HG02970 (cell line): ENCODE measurements around the gene CBR1.
"Not testable (repeated sequence)": the region's sequence is repeated elsewhere in the genome, so short reads cannot be mapped to it uniquely, and the experiment has no call there.

Experiments used
- ATAC-seq: cut with Tn5 transposase; IDR thresholded peaks from one replicate; pipeline ENCODE4 v1.9.1; 2021; ENCODE audit warnings: mild to moderate bottlenecking, moderate library complexity, moderate number of reproducible peaks; ENCODE audit not compliant: unreplicated experiment, low FRiP score

Gene CBR1

DNA sequence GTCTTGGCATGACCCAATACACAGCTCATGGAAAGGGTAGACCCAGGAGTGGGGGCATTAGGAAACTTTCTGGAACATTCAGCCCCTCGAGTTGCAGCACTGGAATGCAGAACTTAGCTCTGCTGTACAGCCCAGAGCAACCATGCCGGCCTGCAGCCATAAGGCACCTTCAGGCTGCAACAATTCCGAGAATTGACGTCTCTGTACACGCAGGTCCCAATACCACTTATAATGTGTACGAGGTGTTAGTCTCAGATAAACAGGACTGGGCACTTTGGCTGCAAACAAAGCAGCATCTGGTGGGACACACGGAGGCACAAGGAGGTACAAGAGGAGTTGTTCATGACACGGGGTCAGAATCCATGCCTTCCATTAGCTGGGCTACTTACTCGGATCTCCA, 7.9 kb downstream of the CBR1 start:
- ATAC-seq = no peak

DNA sequence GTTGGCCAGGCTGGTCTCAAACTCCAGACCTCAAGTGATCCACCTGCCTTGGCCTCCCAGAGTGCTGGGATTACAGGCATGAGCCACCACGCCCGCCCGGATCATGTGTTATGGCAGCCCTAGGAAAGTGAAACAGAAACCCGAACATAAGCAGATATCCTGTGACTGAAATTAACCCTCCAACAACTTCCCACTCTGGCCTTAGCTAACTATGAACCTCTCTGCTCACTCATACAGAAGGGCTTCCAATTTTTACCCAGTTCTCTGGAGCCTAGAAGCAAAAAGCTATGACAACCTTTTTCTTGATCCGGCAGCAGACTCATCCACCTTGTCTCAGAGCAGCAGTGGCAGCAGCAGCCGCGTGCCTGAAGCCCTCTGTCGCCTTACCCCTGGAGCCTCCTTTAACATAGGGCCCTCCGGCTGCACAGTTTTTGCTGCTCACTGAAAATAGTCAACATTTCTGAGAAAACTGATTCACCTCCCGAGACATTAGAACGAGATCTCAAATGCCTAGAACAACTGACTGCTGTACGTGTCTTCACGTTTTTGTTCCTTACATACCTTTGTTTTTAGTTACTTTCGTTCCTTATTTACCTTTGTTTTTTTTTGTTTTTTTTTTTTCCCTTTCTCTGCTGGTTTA, 9.3 kb downstream of the CBR1 start:
- ATAC-seq = no peak

DNA sequence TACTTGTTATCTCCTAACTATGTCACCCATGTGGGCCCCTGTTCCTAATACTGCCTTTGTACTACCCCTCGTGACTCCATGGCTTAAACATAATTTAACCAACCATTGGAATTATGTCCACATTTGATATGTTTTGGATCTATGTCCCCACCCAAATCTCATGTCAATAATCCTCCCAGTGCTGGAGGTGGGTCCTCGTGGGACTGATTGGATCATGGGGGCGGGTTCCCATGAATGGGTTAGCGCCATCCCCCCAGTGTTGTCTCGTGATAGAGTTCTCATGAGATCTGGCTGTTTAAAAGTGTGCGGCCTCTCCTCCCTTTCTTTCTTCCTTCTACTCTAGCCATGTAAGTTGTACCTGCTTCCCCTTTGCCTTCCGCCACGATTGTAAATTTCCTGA, 9.8 kb downstream of the CBR1 start:
- ATAC-seq = no peak

DNA sequence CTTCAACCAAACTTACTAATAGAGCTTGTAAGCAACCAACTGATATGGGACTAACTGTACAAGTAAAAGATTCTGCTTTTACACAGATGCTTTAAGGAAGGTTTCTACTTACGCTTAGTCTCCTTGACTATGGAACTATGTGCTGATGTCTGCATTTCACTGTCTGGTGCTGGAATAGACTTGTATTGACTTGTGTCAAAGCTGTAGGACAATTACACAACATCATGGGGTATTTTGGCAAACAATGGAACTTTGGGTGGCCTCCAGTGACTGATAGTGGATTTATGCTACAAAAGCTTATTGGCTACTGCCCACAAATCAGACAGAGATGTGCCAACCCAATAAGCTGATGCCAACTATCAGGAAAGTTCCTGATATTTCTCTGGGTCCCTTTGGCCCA, 10.6 kb downstream of the CBR1 start:
- ATAC-seq = no peak

DNA sequence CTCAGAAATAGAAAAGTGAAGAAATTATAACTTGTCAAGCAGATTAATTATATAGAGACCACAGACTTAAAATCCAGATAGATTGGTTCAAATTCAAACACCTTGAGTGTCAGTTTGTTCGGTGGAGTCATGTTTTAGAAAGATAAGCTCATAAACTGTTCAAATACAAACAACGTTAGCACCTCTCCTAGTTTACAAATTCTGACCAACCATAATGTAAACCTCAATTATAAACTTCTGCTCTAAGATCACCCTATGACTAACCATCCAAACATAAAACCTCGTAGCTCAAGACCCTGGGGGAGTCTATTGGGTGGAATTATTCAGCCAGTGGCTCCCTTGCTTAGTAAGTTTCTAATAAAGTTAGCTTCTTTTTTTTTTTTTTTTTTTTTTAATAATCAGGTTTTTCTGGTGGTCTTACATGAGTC, 12.4 kb downstream of the CBR1 start:
- no peak for ATAC-seq

DNA sequence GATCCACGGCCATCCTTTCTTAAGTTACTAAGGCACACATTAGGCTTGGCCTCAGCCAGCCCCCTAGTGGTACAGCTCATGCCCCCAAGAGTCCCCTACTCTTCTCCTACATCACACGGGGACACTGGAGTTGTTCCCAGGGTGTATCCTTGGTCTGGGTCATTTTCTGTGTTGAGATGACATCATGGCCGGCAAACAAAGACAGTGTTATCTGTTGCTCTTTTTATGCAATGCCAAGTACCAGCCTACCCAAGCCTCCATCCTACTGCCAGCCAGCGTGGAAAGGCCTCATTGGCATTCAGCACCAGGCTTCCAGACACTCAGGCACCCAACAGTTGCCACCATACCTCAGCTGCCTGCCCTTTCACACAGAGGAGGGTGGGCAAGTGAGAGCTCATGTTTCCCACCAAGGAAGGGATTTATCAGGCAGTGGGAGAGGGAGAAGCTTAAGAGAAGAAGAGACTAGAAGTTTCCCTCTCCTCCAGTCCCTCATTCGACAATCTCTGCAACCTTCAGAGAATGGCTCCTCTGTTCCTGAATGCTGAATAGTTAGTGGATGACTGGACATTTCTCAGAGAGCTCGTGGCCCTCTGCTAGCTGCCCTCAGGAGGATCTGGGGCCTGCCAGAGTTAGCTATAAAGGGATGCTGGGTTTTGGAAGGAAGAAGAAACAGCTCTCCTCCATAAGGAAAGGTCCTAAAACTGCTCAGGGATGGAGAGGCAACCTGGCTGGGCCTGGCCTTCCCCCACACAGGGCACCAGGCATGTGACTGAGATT, 17.7 kb downstream of the CBR1 start:
- ATAC-seq = no peak

DNA sequence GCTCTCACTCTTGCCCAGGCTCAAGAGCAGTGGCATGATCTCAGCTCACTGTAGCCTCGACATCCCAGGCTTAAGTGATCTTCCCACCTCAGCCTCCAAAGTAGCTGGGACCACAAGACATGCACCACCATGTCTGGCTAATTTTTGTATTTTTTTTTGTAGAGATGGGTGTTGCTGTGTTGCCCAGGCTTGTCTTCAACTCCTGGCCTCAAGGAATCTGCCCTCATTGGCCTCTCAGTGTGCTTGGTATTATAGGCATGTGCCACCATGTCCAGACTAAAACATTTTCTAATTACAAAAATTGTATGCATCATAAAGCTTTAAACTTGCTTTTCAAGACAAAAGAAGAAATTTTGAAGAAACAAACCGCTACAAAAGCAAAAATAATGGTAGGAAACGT, 20.1 kb downstream of the CBR1 start:
- ATAC-seq = no peak

DNA sequence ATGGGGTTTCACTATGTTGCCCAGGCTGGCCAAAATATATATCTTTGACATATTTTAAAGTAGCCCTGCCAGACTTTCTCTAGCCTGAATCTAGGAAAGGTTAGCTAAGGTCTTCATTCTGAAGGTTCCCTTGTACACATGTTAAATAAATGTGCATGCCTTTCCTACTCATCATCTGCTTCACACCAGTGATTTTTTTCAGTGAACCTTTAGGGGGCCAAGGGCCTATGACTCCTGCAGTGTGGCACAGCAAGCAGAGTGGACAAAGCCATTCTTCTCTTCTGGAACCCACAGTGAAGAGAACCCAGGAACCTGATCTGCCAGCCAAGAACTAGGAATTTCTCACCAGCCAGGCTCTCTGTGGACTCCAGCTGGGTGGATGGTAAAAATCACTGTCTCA, 22.9 kb downstream of the CBR1 start:
- ATAC-seq = no peak

DNA sequence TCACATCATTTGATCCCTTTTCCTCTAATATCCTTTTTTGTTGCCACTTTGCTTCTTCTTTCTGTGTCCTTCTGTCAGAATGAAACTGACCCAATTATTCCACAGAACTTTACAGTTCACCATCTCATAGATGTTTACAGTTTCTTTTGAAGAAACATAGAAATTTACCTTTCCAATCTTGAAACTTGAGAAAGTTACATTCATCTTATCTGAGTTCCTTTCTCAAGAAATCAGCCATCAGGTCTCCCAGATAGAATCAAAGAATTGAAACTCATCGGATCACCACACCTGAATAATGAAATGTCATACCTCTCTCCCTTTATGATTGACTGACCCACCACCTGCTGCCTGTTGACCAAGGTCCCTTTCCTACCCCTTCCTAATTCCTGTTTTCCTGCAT, 23.7 kb downstream of the CBR1 start:
- ATAC-seq = no peak

DNA sequence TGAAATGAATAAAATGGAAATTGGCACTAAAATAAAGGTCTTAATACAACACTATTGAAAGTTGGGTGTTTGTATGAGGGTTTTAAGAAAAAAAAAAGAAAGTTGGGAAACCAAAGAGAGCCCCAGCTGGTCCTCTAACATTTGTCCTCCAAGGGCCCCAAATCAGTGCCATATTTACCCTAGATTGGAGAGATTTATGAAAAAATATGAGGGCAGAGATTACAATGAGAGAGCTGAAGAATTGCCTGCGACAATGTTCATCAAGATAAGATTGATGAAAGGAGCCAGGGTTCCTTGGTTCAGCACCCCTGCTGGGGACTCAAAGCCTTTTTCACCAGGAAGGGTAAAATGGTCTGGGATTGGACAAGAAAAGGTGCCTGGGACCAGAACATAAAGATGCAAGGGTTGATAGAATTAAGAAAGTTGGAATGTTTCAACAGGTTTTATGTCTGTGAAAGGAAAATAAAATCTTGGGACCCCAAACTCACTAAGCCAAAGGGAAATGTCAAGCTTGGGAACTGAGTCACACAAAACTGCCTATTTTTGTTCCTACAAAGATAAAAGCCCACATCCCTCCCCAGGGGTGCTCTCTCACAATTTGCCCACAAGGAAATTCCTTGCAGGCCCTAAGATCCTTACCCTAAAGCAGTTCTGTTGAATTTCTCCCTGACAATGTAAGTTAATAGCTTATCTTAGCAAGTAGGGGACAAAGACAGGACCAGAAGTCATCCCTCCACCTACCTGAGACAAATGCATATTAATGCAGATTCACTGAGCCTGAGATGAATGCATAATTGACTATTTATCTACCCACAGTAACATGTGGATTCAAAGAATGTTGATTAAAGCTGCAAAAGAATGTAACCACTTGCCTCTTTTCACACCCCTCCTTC, 26.8 kb downstream of the CBR1 start:
- no peak for ATAC-seq

DNA sequence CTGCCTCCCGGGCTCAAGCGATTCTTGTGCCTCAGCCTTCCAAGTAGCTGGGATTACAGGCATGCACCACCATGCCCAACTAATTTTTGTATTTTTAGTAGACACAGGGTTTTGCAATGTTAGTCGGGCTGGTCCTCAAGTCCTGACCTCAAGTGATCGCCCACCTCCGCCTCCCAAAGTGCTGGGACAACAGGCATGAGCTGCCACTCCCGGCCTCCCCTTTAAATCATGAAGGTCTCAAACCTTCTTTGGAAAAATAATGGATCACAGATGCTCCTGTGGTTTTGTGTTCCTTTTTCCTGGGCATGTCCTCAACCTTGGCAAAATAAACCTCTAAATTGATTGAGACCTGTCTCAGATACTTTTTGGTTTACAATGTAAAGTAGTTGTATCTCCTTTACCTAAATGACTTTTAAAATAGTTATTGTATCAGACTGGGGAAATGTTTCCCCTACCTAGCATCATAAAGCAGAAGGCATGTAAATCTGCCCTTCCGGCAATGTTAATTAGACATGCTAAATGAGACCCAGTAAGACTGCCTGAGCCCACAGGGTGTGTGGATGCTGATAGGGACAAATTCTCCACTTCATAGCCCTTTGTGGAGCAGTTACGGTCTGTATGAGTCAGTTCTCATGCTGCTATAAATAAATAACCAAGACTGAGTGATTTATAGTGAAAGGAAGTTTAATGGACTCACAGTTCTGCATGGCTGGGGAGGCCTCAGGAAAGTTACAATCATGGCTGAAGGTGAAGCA, 27.8 kb downstream of the CBR1 start:
- no peak for ATAC-seq

DNA sequence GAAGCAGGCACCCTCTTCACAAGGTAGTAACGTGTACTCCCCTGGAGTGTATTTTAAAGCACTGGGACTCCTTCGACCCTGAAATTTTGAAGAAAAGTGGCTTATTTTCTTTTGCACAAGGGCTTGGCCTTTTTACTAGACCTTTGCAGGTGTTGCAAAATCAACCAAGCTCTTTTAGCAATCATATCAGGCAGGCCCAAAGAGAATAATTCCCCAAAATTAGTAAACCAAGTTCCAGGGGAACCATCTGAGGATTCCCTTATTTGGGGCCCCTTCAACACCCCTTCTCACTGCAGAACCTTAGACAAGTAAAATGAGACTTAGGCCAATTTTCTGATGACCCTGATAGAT, 28.3 kb downstream of the CBR1 start:
- ATAC-seq = no peak

DNA sequence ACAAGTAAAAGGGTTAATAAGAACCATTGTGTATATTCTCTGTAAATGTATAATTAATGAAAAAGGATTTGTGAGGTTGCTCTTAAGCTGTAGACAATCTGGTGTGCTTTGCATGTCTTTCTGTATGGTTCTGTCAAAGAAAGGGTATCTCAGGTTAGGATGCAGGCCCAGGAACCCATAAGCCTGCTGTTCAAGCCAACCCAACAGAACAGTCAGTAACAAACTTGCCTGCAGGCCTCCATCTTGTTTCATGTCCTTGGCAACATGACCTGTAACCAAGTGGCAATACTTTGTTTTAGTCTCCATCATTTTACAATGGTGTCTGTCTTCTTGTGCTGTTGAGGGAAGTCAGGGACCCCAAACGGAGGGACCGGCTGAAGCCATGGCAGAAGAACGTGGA, 29.2 kb downstream of the CBR1 start:
- no peak for ATAC-seq

DNA sequence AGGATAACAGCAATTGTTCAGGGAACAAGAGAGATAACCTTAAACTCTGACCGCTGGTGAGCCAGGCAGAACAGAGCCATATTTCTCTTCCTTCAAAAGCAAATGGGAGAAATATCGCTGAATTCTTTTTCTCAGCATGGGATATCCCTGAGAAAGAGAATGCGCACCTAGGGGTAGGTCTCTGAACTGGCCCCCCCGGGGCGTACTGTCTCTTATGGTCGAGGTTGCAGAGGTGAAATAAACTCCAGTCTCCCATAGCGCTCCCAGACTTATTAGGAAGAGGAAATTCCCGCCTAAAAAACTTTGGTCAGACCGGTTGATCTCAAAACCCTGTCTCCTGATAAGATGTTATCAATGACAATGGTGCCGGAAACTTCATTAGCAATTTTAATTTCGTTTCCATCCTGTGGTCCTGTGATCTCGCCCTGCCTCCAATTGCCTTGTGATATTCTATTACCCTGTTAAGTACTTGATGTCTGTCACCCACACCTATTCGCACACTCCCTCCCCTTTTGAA, 29.9 kb downstream of the CBR1 start:
- not testable (repeated sequence) for ATAC-seq

DNA sequence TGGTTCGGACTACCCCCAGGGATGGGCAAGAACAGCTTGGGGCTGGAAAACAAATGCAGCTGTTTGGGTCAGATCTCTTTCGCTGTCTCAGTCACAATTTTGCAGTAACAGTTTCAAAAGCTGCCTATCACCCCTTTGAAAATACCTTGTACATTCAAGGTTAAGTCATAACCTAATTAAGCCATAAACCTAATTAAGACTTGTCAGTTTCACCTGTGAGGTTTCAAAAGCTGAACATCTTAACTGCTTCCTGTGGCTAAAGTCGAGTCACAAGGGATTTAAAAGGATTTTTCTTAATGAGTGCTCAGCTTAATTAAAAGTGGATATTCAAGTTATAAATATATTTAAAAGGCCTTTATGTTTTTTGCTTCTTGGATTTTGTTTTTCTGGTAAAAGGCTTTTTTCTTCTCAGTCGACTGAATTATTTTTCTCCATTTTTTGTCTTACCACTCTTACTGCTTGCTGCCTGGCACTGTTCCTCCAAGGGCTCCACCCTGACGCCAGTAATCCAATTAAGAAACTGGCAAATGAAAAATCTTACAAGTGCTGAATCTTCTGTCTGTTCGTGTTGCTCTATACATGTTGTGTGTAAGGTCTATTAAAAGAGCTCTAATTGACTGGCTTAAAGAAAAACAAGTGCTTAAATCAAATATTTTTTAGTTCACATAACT, 31.3 kb downstream of the CBR1 start:
- no peak for ATAC-seq

DNA sequence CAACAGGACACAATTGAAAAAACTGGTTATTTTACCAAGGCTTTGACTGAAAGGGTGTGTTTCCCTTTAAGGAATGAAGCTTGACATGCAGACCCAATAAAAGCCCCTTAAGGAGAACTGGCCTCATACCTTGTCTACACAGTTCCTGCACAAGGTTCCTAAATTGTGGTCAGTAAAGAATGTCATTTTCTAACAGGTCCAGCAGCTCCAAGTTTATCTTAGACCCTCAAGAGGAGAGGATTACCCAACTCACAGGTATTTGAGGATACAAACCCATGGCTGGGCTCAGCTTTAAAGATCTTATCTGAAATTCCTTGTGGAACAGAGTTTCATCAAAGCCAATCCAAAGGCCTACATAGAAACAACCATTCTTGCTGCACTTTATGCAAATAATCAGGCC, 33.6 kb downstream of the CBR1 start:
- no peak for ATAC-seq

DNA sequence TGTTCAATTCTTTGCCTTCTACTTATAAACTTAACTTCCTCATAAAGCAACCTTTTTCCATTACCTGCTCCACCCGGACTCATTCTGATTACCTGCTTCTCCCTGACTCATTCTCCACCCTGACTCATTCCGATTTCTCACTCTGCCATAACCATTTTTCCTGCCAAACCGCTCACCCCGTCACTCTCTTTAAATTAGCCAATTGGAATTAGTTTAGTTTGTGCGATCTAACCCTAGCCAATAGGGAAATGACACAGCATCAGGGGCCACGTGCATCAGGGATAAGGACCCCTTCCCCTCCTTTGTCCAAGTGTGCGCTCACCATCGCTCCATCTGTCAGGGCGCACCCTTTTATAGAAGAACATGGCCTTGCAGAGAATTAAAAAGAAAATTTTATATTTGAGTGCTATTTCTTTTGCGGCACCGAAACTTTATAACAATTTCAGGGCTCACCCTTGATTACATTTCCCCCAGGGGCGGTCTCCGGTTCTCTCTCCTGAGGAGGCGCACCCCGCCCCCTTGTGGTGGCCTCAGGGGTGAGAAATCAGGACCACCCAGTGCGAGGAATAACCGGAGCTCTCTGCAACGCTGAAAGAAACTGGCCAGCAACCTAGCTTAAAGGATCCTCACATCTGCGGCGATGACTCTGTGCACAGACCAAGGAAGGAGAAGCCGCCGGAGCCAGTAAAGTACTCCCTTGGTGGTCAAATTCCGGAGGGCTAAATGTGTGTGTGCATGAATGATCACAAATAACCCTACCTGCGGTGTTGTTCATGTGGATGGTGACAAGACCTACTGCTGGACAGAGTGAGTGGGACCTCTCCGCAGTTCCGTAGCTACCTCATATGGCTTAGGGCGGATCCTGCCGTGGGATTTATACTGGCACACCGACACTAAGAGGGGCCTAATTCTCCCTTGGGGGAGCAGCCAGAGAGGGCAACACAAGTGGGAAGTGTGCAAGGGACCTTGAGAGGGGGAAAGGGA, 34.8 kb downstream of the CBR1 start:
- no peak for ATAC-seq

DNA sequence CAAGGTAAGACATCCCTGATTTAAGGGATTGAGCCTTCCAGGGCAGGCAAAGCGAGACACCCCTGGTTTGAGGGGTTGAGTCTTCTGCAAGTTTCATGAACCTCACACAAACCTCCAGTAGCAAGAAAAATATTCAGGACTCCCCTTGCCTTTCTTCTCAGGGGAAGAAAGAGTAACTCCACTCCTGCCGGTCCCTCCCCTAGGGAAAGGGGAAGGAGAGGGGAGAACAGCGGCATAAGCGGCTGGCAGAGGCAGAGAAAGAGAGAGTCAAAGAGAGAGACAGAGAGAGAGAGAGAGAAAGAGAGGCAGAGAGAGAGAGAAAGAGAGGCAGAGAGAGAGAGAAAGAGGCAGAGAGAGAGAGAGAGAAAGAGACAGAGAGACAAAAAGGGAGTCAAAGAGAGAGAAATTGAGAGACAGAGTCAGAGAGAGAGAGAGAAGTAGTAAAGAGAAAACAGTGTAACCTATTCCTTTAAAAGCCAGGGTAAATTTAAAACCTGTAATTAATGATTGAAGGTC, 35.6 kb downstream of the CBR1 start:
- no peak for ATAC-seq

DNA sequence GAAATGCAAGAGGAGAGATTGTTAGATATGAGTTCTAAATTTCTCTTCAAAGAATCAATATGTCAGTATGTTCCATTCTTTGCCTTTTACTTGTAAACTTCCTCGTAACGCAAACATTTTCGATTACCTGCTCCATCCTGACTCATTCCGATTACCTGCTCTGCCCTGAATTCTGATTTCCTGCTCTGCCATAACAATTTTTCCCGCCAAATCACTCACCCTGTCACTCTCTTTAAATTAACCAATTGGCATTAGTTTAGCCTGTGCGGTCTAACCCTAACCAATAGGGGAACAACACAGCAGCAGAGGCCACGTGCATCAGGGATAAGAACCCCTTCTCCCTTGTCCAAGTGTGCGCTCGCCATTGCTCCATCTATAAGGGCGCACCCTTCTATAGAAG, 40.0 kb downstream of the CBR1 start:
- no peak for ATAC-seq
